GM19452 (cell line): ENCODE measurements around the gene MLKL.

Source experiments
- ATAC-seq: cut with Tn5 transposase; IDR thresholded peaks from one replicate; pipeline ENCODE4 v1.9.1; 2021; ENCODE audit not compliant: unreplicated experiment

MLKL gene

DNA sequence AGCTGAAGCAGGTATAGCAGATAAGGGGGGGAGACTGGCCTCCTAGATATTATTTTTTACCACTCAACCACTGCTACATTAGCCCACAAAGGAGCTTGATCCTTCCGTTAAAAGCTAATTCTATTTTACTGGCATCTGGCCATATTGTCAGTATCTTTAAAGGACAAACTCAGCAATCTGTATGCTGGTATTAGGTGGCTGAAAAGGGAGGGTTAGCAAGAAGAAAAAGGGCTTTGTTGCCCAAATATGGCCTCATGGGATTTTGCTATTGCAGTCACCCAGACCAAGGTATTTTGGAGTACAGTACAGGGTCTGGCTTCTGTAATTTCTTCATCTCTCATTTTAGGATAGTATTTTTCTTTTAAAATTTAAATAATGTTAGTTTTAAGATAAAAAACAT is 48.4 kb downstream of the MLKL start:
- ATAC-seq, result no peak

- no peak for ATAC-seq
These were observed 48.8 kb downstream of the MLKL start for GRCh38 chr16:74651841-74652240.

DNA sequence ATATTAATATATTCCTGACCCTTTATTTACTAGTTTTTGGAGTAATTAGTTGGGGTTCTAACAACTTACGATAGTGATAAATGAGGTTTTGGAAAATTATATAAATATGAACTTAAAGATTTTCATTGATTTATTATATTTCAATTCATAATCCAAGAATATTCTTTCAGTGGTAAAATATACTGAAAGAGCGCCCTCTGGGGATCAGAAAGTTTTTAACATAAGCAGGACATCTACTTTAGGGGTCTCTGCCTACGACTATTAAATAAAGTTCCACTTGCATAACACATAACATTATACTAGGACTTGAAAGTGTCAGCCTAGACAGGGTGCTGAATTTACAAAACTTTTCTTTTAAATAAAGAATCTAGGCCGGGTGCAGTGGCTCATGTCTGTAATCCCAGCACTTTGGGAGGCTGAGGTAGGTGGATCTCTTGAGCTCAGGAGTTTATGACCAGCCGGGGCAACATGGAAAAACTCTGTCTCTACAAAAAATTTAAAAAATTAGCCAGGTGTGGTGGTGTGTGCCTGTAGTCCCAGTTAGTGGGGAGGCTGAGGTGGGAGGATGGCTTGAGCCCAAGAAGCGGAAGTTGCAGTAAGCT is 49.6 kb downstream of the MLKL start:
- ATAC-seq, result no peak

- no peak for ATAC-seq
These were observed 50.7 kb downstream of the MLKL start for GRCh38 chr16:74649839-74650504.

- no peak for ATAC-seq
These were observed 58.7 kb downstream of the MLKL start for GRCh38 chr16:74641969-74642368.

DNA sequence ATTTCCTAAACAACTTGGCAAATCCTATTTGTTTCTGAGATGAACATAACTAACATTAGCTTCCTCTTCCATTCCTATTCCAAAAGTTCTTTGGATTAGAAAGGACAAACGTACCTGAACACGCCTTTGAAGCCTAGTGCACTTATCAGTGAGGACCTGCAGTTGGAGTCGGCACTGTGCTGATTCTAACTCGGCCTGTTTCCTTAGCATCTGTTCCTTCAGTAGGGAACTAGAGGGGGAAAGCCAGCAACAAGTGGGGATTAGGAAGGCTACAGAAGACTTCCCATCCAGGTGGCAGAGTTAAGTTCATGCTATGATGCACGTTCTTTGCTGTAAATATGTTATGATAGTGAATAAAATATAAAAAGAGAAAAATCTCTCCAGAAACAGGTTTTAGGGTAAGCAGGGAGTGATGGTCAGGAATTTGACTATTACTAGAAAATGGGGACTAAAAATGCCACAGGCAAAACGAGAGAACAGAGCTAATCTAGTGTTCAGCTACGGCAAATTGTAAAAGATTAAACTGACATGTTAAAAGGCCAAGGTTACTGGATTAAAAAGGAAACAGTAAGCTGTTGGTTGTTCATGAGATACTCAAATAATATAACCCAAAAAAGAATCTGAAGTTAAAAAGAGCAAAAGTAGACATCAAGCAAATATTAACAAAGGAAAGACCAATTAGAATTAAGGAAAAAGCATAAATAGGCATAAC is 62.8 kb downstream of the MLKL start:
- no peak for ATAC-seq

DNA sequence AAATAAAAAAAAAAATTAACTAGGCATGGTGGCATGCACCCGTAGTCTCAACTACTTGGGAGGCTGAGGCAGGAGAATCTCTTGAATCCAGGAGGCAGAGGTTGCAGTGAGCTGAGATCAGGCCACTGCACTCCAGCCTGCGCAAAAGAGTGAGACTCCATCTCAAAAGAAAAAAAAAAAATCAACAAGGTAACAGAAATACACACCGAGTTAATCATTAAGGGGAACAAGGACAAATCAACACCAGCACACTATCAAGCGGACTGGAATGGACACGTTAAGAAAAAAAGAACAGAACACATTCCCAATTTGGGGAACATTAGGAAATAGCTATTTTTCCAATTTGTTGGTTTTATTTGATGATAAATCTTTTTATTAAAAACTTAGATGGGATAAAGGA is 65.4 kb downstream of the MLKL start:
- ATAC-seq, result no peak

- no peak for ATAC-seq
These were observed 67.0 kb downstream of the MLKL start for GRCh38 chr16:74633686-74634085.

DNA sequence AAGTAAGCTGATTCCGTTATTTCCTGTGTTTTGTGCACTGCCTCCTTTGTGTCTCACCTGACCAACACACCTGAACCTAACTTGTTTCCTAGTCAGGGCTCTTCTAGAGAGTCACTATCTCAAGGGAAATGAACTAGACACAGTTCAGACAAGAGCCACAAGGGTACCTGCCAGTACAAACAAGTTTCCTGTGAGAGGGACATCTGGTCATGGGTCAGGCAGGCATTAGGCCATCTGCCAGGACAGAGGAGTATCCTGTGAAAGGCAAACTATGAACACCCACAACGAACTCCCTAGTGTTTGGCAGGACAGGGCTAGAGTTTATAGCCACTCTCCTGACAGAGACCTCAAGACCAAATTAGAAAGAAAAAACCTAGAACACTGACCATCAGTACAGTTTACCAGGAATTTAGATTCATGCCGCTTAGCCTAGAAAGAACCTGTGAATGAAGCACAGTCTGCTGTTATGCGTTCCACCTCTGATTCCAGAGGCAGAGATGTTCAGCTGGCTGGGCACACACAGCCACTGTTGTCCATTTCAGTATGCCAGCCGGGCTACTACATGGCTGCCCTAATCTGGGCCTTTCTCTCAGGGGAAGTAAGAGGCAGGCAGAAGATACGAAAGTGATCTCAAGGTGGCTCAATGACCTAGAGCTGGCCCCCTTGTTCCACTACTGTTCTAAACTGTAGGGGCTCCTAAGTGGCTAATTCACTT is 73.0 kb downstream of the MLKL start:
- no peak for ATAC-seq

- ATAC-seq, result no peak
These were observed 73.8 kb downstream of the MLKL start for GRCh38 chr16:74626741-74627416.

DNA sequence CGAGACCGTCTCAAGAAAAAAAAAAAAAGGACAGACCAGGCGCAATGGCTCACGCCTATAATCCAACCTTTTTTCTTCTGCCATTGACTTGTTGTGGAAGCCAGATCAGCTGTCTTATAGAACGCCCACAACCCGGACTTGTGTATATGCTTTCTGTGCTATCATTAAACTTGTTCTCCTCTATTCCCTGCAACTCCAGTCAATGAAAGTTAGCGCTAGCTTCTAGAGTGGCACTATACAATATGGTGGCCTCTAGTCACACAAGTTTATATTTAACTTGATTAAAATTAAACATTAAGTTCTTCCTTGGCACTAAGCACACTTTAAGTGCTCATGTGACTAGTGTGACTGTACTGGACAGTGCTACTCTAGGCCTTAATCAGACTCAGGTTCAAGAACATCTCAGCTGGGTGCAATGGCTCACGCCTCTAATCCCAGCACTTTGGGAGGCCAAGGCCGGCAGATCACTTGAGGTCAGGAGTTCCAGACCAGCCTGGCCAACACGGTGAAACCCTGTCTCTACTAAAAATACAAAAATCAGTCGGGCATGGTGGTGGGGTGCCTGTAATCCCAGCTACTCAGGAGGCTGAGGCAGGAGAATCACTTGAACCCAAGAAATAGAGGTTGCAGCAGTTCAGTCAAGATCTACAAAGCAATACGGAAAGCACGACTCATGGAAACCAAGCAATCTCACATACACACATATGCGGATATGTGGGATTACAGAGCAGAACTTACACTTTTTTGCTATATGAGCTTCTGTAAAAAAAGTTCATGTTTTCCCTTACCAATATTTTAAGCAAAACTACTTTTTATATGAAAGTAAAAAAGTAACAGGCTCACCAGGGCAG is 74.9 kb downstream of the MLKL start:
- ATAC-seq, result no peak

DNA sequence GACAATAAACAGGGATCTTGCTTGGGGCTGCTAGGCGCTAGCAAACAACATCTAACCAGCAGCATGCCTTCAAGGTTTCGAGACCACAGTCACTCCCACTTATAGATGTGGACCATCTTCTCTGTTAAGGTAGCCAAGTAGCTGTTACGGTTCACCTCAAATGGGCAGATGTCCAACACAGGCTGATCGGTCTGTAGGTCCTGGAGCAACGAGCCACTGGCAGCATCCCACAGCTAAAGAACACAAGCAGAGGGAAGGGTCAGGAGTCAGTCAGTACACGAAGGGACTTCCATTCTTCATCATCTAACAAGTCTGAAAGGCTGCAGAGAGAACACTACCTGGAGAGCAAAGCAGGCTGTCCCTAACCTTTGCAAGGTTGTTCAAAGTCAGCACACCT is 76.8 kb downstream of the MLKL start:
- no peak for ATAC-seq

DNA sequence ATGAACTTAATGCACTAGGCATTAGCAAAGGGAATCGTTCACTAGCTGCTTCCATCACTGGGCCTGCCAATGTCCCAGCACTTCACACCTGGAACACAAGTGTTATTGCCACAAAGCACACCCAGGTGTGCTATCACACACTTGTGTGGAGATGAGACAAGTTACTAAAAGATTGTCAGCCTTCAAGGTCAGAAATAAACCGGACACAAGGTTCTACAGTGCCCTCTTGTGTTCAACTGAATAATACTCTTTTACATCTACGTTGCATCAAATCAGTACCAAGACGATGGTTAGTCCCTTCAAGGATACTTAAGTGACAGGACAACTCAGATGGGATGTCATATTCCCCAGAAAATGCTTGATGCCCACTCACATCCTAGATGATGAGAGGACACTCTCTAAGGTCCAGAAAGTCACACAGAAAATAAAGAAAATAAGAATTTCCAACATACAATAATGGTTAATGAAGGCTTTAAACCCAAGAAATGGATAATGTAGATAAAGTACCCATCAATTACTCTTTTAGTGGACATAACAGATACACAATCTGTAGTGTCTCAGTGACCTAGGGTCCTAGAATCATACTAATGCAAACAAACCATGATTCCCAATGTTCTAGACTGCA is 77.3 kb downstream of the MLKL start:
- ATAC-seq, result no peak

- no peak for ATAC-seq
These were observed 78.7 kb downstream of the MLKL start for GRCh38 chr16:74622005-74622404.
